ENCODE data around the gene MCCD1.
"Not testable (repeated sequence)": the region's sequence is repeated elsewhere in the genome, so short reads cannot be mapped to it uniquely, and the experiment has no call there.

Gene MCCD1

GRCh38 chr6:31493550-31493874 is 35.2 kb upstream of the MCCD1 start:
- 0% methylated on average over 1 to 2 of the region's 2 CpGs for WGBS, 2 experiments (ENCODE audit: insufficient coverage in 2 of 2)
- not testable (repeated sequence) for H3K36me3 ChIP-seq (ENCODE audit: control insufficient read depth, insufficient read depth, low read length); H3K4me1 ChIP-seq (ENCODE audit: control insufficient read depth, insufficient read depth, low read length, poor library complexity, severe bottlenecking); H3K27ac ChIP-seq (ENCODE audit: low read depth, low read length, severe bottlenecking); H3K9me3 ChIP-seq (ENCODE audit: control insufficient read depth, low read length)
- peak overlapping the region; percentile 65 for H3K4me3 ChIP-seq (ENCODE audit: extremely low read depth, insufficient read depth, low read length, poor library complexity, severe bottlenecking)

GRCh38 chr6:31493875-31494694 is 34.7 kb upstream of the MCCD1 start:
- 0 to 1% methylated on average over 47 to 52 of the region's 58 CpGs for WGBS, 2 experiments (ENCODE audit: insufficient coverage in 2 of 2)
- peak overlapping the region; percentile 65 for H3K4me3 ChIP-seq (ENCODE audit: extremely low read depth, insufficient read depth, low read length, poor library complexity, severe bottlenecking)
- H3K36me3 ChIP-seq (ENCODE audit: control insufficient read depth, insufficient read depth, low read length) = no peaks in the 10 kb centered on the region
- no peaks in the 10 kb centered on the region for H3K9me3 ChIP-seq (ENCODE audit: control insufficient read depth, low read length)
- peaks cover 7% of the 10 kb centered on the region for H3K4me1 ChIP-seq (ENCODE audit: control insufficient read depth, insufficient read depth, low read length, poor library complexity, severe bottlenecking)
- H3K27ac ChIP-seq (ENCODE audit: low read depth, low read length, severe bottlenecking) = no peak overlapping the region

GRCh38 chr6:31495580-31495979 is 33.2 kb upstream of the MCCD1 start:
- WGBS, 2 experiments (ENCODE audit: insufficient coverage in 2 of 2) = 100% methylated on average over 1 of the region's 2 CpGs
- no peaks in the 10 kb centered on the region for H3K9me3 ChIP-seq (ENCODE audit: control insufficient read depth, low read length)
- H3K4me3 ChIP-seq (ENCODE audit: extremely low read depth, insufficient read depth, low read length, poor library complexity, severe bottlenecking) = peak overlapping the region; percentile 65
- no peaks in the 10 kb centered on the region for H3K36me3 ChIP-seq (ENCODE audit: control insufficient read depth, insufficient read depth, low read length)
- no peak overlapping the region for H3K27ac ChIP-seq (ENCODE audit: low read depth, low read length, severe bottlenecking)
- peaks cover 7% of the 10 kb centered on the region for H3K4me1 ChIP-seq (ENCODE audit: control insufficient read depth, insufficient read depth, low read length, poor library complexity, severe bottlenecking)

- H3K9me3 ChIP-seq (ENCODE audit: control insufficient read depth, low read length); H3K36me3 ChIP-seq (ENCODE audit: control insufficient read depth, insufficient read depth, low read length); H3K4me3 ChIP-seq (ENCODE audit: extremely low read depth, insufficient read depth, low read length, poor library complexity, severe bottlenecking); H3K4me1 ChIP-seq (ENCODE audit: control insufficient read depth, insufficient read depth, low read length, poor library complexity, severe bottlenecking); H3K27ac ChIP-seq (ENCODE audit: low read depth, low read length, severe bottlenecking): not testable (repeated sequence)
- 65 to 70% methylated on average over 4 of the region's 4 CpGs for WGBS, 2 experiments (ENCODE audit: insufficient coverage in 2 of 2)
Observed at GRCh38 chr6:31496826-31497225, 31.9 kb upstream of the MCCD1 start.

GRCh38 chr6:31497531-31498476 is 31.0 kb upstream of the MCCD1 start, which contains the start of gene MICB:
TSS of gene MICB (plus strand) at chr6:31498145. CDS start at chr6:31498194, 49 bp downstream.
- Histone ChIP-seq H3K27ac (ENCODE audit: low read depth, low read length, severe bottlenecking) (no peak within 1 kb of the TSS), H3K36me3 (ENCODE audit: control insufficient read depth, insufficient read depth, low read length) (no peaks in the 10 kb centered on the region), H3K4me3 (ENCODE audit: extremely low read depth, insufficient read depth, low read length, poor library complexity, severe bottlenecking) (peak within 1 kb of the TSS; percentile 50), H3K4me1 (ENCODE audit: control insufficient read depth, insufficient read depth, low read length, poor library complexity, severe bottlenecking) (peaks cover 7% of the 10 kb centered on the region), H3K9me3 (ENCODE audit: control insufficient read depth, low read length) (no peaks in the 10 kb centered on the region)
- 3% methylated on average over 41 to 43 of the region's 64 CpGs for WGBS, 2 experiments (ENCODE audit: insufficient coverage in 2 of 2)

GRCh38 chr6:31498748-31499147 is 30.0 kb upstream of the MCCD1 start:
- Histone ChIP-seq H3K27ac (ENCODE audit: low read depth, low read length, severe bottlenecking) (no peak overlapping the region), H3K4me1 (ENCODE audit: control insufficient read depth, insufficient read depth, low read length, poor library complexity, severe bottlenecking) (peaks cover 7% of the 10 kb centered on the region), H3K36me3 (ENCODE audit: control insufficient read depth, insufficient read depth, low read length) (no peaks in the 10 kb centered on the region), H3K4me3 (ENCODE audit: extremely low read depth, insufficient read depth, low read length, poor library complexity, severe bottlenecking) (peak overlapping the region; percentile 50), H3K9me3 (ENCODE audit: control insufficient read depth, low read length) (no peaks in the 10 kb centered on the region)
- 5 to 6% methylated on average over 20 to 21 of the region's 21 CpGs for WGBS, 2 experiments (ENCODE audit: insufficient coverage in 2 of 2)

GRCh38 chr6:31499648-31500047 is 29.1 kb upstream of the MCCD1 start:
- H3K4me3 ChIP-seq (ENCODE audit: extremely low read depth, insufficient read depth, low read length, poor library complexity, severe bottlenecking); H3K9me3 ChIP-seq (ENCODE audit: control insufficient read depth, low read length); H3K36me3 ChIP-seq (ENCODE audit: control insufficient read depth, insufficient read depth, low read length); H3K27ac ChIP-seq (ENCODE audit: low read depth, low read length, severe bottlenecking); H3K4me1 ChIP-seq (ENCODE audit: control insufficient read depth, insufficient read depth, low read length, poor library complexity, severe bottlenecking): not testable (repeated sequence)
- no CpG with 5 or more reads among the region's 2 CpGs for WGBS, 2 experiments (ENCODE audit: insufficient coverage in 2 of 2)

- H3K36me3 ChIP-seq (ENCODE audit: control insufficient read depth, insufficient read depth, low read length) = peaks cover 3% of the 10 kb centered on the region
- no peak overlapping the region for H3K27ac ChIP-seq (ENCODE audit: low read depth, low read length, severe bottlenecking)
- H3K4me1 ChIP-seq (ENCODE audit: control insufficient read depth, insufficient read depth, low read length, poor library complexity, severe bottlenecking) = no peaks in the 10 kb centered on the region
- no peaks in the 10 kb centered on the region for H3K9me3 ChIP-seq (ENCODE audit: control insufficient read depth, low read length)
- no peak overlapping the region for H3K4me3 ChIP-seq (ENCODE audit: extremely low read depth, insufficient read depth, low read length, poor library complexity, severe bottlenecking)
Observed at GRCh38 chr6:31502586-31502985, 26.2 kb upstream of the MCCD1 start.

- H3K4me1 ChIP-seq (ENCODE audit: control insufficient read depth, insufficient read depth, low read length, poor library complexity, severe bottlenecking); H3K4me3 ChIP-seq (ENCODE audit: extremely low read depth, insufficient read depth, low read length, poor library complexity, severe bottlenecking); H3K27ac ChIP-seq (ENCODE audit: low read depth, low read length, severe bottlenecking); H3K9me3 ChIP-seq (ENCODE audit: control insufficient read depth, low read length); H3K36me3 ChIP-seq (ENCODE audit: control insufficient read depth, insufficient read depth, low read length): not testable (repeated sequence)
- WGBS, 2 experiments (ENCODE audit: insufficient coverage in 2 of 2) = 100% methylated on average over 1 of the region's 2 CpGs; no CpG with 5 or more reads in 1 of the 2 experiments
Observed at GRCh38 chr6:31509036-31509435, 19.7 kb upstream of the MCCD1 start.

GRCh38 chr6:31510007-31510406 is 18.8 kb upstream of the MCCD1 start:
- no peak overlapping the region for H3K4me3 ChIP-seq (ENCODE audit: extremely low read depth, insufficient read depth, low read length, poor library complexity, severe bottlenecking)
- H3K36me3 ChIP-seq (ENCODE audit: control insufficient read depth, insufficient read depth, low read length) = peaks cover 3% of the 10 kb centered on the region
- no peaks in the 10 kb centered on the region for H3K9me3 ChIP-seq (ENCODE audit: control insufficient read depth, low read length)
- no peaks in the 10 kb centered on the region for H3K4me1 ChIP-seq (ENCODE audit: control insufficient read depth, insufficient read depth, low read length, poor library complexity, severe bottlenecking)
- no peak overlapping the region for H3K27ac ChIP-seq (ENCODE audit: low read depth, low read length, severe bottlenecking)
- 84 to 100% methylated on average over 2 to 4 of the region's 4 CpGs for WGBS, 2 experiments (ENCODE audit: insufficient coverage in 2 of 2)
